Esophagus squamous epithelium (tissue), 4 donors: ENCODE results near the gene RNASEL.

Source experiments
- CTCF ChIP-seq, 6 experiments: fragments of 450-650 bp in 4 of 6; fragments of 200-600 bp in 2 of 6; sonication (generic) in 2 of 6; IDR thresholded peaks; one replicate each; pipeline ENCODE4 v1.5.1; 2016 to 2019; ENCODE audit warnings: antibody characterized with exemption in 6 of 6, mild to moderate bottlenecking in 4 of 6, moderate library complexity in 4 of 6
- POLR2A ChIP-seq, 4 donors: fragments of 450-650 bp; IDR thresholded peaks; one replicate each; pipeline ENCODE4 v1.6.1; 2017; ENCODE audit warnings: antibody characterized with exemption in 4 of 4, mild to moderate bottlenecking in 4 of 4, moderate library complexity in 3 of 4

- no peak for TF ChIP-seq CTCF (IDR thresholded peaks at IDR 0.05)
- no peak for TF ChIP-seq POLR2A (IDR thresholded peaks at IDR 0.05)
Observed at GRCh38 chr1:182555493-182555892, 33.6 kb downstream of the RNASEL start.
